ENCODE results near the gene C21orf91. TPM values are rescaled to one million over a fixed set of nuclear protein-coding genes. Genes with fewer than 3 reads are reported as not detected.

Gene C21orf91
- total RNA-seq, 2 experiments from 2014 or later = 32.5 to 32.6 TPM

GRCh38 chr21:17784604-17785402 lies 34.4 kb downstream of the C21orf91 start:
- POLR2A ChIA-PET = interaction anchor here (0.7 to 5.2 kb wide), 7 partner anchors 10 to 173 kb away, joined by 3 to 36 read pairs (median 3); partner anchors contain the start of gene C21orf91
- intact Hi-C loops (cut with micrococcal nuclease) = loop anchor here (5.0 to 10.0 kb wide), 4 partner anchors 32 to 170 kb away; partner anchors contain the start of genes BTG3 and C21orf91

GRCh38 chr21:17784180-17784598 lies 35.0 kb downstream of the C21orf91 start:
- Mint-ChIP-seq H3K36me3 (ENCODE audit: low read depth) (peaks cover 58% of the 10 kb centered on the region), H3K27ac (peak overlapping the region; percentile 100), H3K4me1 (ENCODE audit: low read depth) (peaks cover 99% of the 10 kb centered on the region), H3K27me3 (no peaks in the 10 kb centered on the region), H3K4me3 (peak overlapping the region; percentile 59), H3K9me3 (peaks cover 8% of the 10 kb centered on the region)
- POLR2A ChIA-PET = interaction anchor here (0.7 to 5.2 kb wide), 8 partner anchors 9 to 173 kb away, joined by 3 to 36 read pairs (median 4); partner anchors contain the start of gene C21orf91
- DNase-seq (no peak), ATAC-seq (peak; percentile 42)
- TF ChIP-seq CTCF (IDR thresholded peaks at IDR 0.05) = no peak
- CTCF ChIA-PET = interaction anchor here (1.0 to 2.1 kb wide), 3 partner anchors 11 to 96 kb away, joined by 3 to 18 read pairs (median 11); partner anchors contain the start of gene C21orf91
- intact Hi-C loops (cut with micrococcal nuclease) = loop anchor here (5.0 to 10.0 kb wide), 4 partner anchors 33 to 169 kb away; partner anchors contain the start of genes BTG3 and C21orf91

More at GRCh38 chr21:17784604-17785402, 34.4 kb downstream of the C21orf91 start:
- Mint-ChIP-seq H3K4me1 (ENCODE audit: low read depth) (peaks cover 99% of the 10 kb centered on the region), H3K36me3 (ENCODE audit: low read depth) (peaks cover 57% of the 10 kb centered on the region), H3K9me3 (peaks cover 8% of the 10 kb centered on the region), H3K27me3 (no peaks in the 10 kb centered on the region), H3K4me3 (peak overlapping the region; percentile 59), H3K27ac (peak overlapping the region; percentile 100)
- ATAC-seq (peak; percentile 64), DNase-seq (peak; percentile 73)
- no peak for TF ChIP-seq CTCF (IDR thresholded peaks at IDR 0.05)
- CTCF ChIA-PET = interaction anchor here (2.0 to 2.1 kb wide), 2 partner anchors 10 to 34 kb away, joined by 11 to 18 read pairs; partner anchors contain the start of gene C21orf91

GRCh38 chr21:17783481-17784179 lies 35.5 kb downstream of the C21orf91 start:
- ATAC-seq (peak; percentile 54), DNase-seq (peak; percentile 68)
- Mint-ChIP-seq H3K9me3 (peaks cover 8% of the 10 kb centered on the region), H3K27me3 (no peaks in the 10 kb centered on the region), H3K27ac (peak overlapping the region; percentile 100), H3K36me3 (ENCODE audit: low read depth) (peaks cover 62% of the 10 kb centered on the region), H3K4me3 (peak overlapping the region; percentile 59), H3K4me1 (ENCODE audit: low read depth) (peaks cover 99% of the 10 kb centered on the region)
- CTCF ChIA-PET = interaction anchor here (1.0 to 2.1 kb wide), 3 partner anchors 12 to 95 kb away, joined by 3 to 18 read pairs (median 11); partner anchors contain the start of gene C21orf91
- intact Hi-C loops (cut with micrococcal nuclease) = loop anchor here (5.0 to 10.0 kb wide), 4 partner anchors 34 to 169 kb away; partner anchors contain the start of genes BTG3 and C21orf91
- POLR2A ChIA-PET = interaction anchor here (1.2 to 5.2 kb wide), 7 partner anchors 8 to 172 kb away, joined by 3 to 36 read pairs (median 6); partner anchors contain the start of gene C21orf91
- TF ChIP-seq CTCF (IDR thresholded peaks at IDR 0.05) = no peak

- DNase-seq = no peak
- ChIA-PET POLR2A (interaction anchor here (1.4 to 5.2 kb wide), 5 partner anchors 8 to 171 kb away, joined by 3 to 36 read pairs (median 8); partner anchors contain the start of gene C21orf91), CTCF (interaction anchor here (2.0 to 2.4 kb wide), 3 partner anchors 12 to 104 kb away, joined by 7 to 18 read pairs (median 11); partner anchors contain the start of gene C21orf91)
- Mint-ChIP-seq H3K36me3 (ENCODE audit: low read depth) (peaks cover 56% of the 10 kb centered on the region), H3K27ac (peak overlapping the region; percentile 100), H3K4me3 (peak overlapping the region; percentile 59), H3K27me3 (no peaks in the 10 kb centered on the region), H3K9me3 (peaks cover 8% of the 10 kb centered on the region), H3K4me1 (ENCODE audit: low read depth) (peaks cover 94% of the 10 kb centered on the region)
- no peak for TF ChIP-seq CTCF (IDR thresholded peaks at IDR 0.05)
- intact Hi-C loops (cut with micrococcal nuclease) = loop anchor here (5.0 to 10.0 kb wide), 4 partner anchors 34 to 168 kb away; partner anchors contain the start of genes BTG3 and C21orf91
- no peak for ATAC-seq
These were observed 36.2 kb downstream of the C21orf91 start for GRCh38 chr21:17783003-17783402.
